A172 (cell line): Measurements from ENCODE around the gene ZNF138. TPM values are rescaled to one million over a fixed set of nuclear protein-coding genes. Genes with fewer than 3 reads are reported as not detected.
A peak's percentile ranks its signal among the peaks of the same experiment; 100 is the strongest.

ENCODE experiments used
- DNase-seq: peaks from one replicate; pipeline ENCODE4 v3.0.0-alpha.2; 2015; ENCODE audit warnings: low spot score
- total RNA-seq: library from RNA; depleted of rRNA; stranded (reverse); fragments of >200 nt; shearing (Covaris generic); gene quantifications from 2 replicates; pipeline ENCODE4 v1.2.3, GENCODE V29; 2014; rRNA removed

ZNF138 gene
- total RNA-seq, 1 experiment from 2014 or later: 17.0 TPM

GRCh38 chr7:64875658-64876406 is 81.6 kb downstream of the ZNF138 start:
- DNase-seq: no peak

- DNase-seq: no peak
Measured at GRCh38 chr7:64876792-64877713, 82.8 kb downstream of the ZNF138 start.

- DNase-seq: no peak
Measured at GRCh38 chr7:64877714-64878610, 83.7 kb downstream of the ZNF138 start.

GRCh38 chr7:64878684-64879083 is 84.5 kb downstream of the ZNF138 start:
- DNase-seq: peak; percentile 52

- no peak for DNase-seq
Measured at GRCh38 chr7:64879086-64879730, 85.0 kb downstream of the ZNF138 start.

GRCh38 chr7:64879800-64880199 is 85.6 kb downstream of the ZNF138 start:
- no peak for DNase-seq

GRCh38 chr7:64880322-64881297 is 86.4 kb downstream of the ZNF138 start:
- no peak for DNase-seq

GRCh38 chr7:64881461-64882287 is 87.4 kb downstream of the ZNF138 start:
- DNase-seq: no peak

GRCh38 chr7:64882341-64883112 is 88.3 kb downstream of the ZNF138 start:
- no peak for DNase-seq

Other genes starting within 250 kb of the ZNF138 start
- 30.1 and 33.8 TPM in 2 replicates for gene ZNF680, start 231.4 kb upstream of the ZNF138 start, total RNA-seq
- 7.1 and 8.7 TPM in 2 replicates for gene ZNF107, start 128.3 kb upstream of the ZNF138 start, total RNA-seq
- gene ZNF273, start 108.8 kb downstream of the ZNF138 start, total RNA-seq: 17.1 and 18.0 TPM in 2 replicates
- 7.9 and 9.2 TPM in 2 replicates for gene ZNF117, start 196.6 kb downstream of the ZNF138 start, total RNA-seq
- gene ERV3-1, start 212.3 kb downstream of the ZNF138 start, total RNA-seq: 12.0 and 13.0 TPM in 2 replicates